ENCODE measurements around the gene MBD3L2B. TPM values are rescaled to one million over a fixed set of nuclear protein-coding genes. Genes with fewer than 3 reads are reported as not detected.

MBD3L2B gene
- total and polyA plus RNA-seq, 4 experiments from 2014 or later = not detected

DNA sequence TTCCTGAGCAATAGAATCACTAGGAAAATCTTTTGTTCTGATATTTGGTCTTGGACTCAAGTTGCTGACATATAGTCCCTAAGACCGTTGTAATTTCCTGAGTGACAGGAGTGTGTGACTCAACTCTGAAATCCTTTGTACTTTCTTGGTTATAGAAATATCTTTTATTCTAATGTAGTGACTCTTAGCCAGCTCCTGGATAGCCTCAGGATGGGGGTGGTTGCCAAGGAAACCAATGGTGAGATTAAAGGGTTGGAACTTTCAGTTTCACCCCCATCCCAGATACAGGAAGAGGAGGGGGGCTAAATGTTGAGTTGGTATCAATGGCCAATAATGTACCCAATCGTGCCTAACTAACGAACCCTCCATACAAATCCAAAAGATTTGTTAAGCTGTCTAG is 41.8 kb downstream of the MBD3L2B start:
- no peaks in the 10 kb centered on the region for H3K27me3 ChIP-seq (ENCODE audit: insufficient read depth, low read length)
- Mint-ChIP-seq H3K27me3 (peaks cover 2 to 3% of the 10 kb centered on the region in 2 donors), H3K36me3 (peaks cover 11 to 35% of the 10 kb centered on the region in 2 donors), H3K27ac (no peak overlapping the region), H3K4me3 (no peak overlapping the region), H3K9me3 (peaks cover 3 to 41% (median 25%) of the 10 kb centered on the region in 8 donors), H3K4me1 (no peaks in the 10 kb centered on the region)
- POLR2A ChIA-PET (ENCODE audit: partially characterized antibody) = no interaction called here
- no peak overlapping the region for H3K27ac ChIP-seq (ENCODE audit: low read depth, low read length)
- no peaks in the 10 kb centered on the region for H3K36me3 ChIP-seq (ENCODE audit: insufficient read depth, low read length)
- no peak overlapping the region for H3K4me3 ChIP-seq (ENCODE audit: low read length in 2 of 2)
- CTCF ChIA-PET (ENCODE audit: partially characterized antibody) = interaction anchor here (3.0 kb wide), 1 partner anchor 15 kb away, joined by 8 read pairs; no protein-coding TSS in a partner anchor
- DNase-seq = no peak
- peaks cover 0 to 10% of the 10 kb centered on the region in 2 donors for H3K9me3 ChIP-seq (ENCODE audit: control insufficient read depth in 1 of 2, low read length in 2 of 2)
- no peaks in the 10 kb centered on the region for H3K4me1 ChIP-seq (ENCODE audit: insufficient read depth, low read length)
- intact Hi-C loops (cut with micrococcal nuclease) = no loop called here

DNA sequence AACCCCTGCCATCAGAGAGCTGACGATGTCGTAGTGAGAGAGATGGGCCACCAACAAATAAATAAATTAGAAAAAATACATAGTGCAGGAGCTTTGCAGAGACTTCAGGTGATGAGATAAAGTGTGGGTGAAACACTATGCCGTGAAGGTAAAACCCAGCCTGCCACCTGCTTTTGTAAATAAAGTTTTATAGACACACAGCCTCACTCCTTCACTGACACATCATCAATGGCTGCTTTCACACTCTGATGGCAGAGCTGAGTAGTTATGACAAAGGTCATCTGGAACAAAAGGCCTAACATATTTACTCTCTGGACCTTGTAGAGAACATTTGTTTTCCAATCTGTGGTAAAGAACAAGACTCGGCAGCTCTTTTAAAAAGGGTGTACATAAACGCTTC is 45.0 kb downstream of the MBD3L2B start:
- Histone ChIP-seq H3K4me1 (ENCODE audit: insufficient read depth, low read length) (no peaks in the 10 kb centered on the region), H3K36me3 (ENCODE audit: insufficient read depth, low read length) (no peaks in the 10 kb centered on the region), H3K27ac (ENCODE audit: low read depth, low read length) (no peak overlapping the region), H3K9me3 (ENCODE audit: control insufficient read depth in 1 of 2, low read length in 2 of 2) (peaks cover 0 to 10% of the 10 kb centered on the region in 2 donors), H3K27me3 (ENCODE audit: insufficient read depth, low read length) (no peaks in the 10 kb centered on the region), H3K4me3 (ENCODE audit: low read length in 2 of 2) (no peak overlapping the region)
- intact Hi-C loops (cut with micrococcal nuclease) = no loop called here
- ChIA-PET POLR2A (ENCODE audit: partially characterized antibody) (no interaction called here), CTCF (ENCODE audit: partially characterized antibody) (interaction anchor here (0.7 kb wide), 1 partner anchor 90 kb away, joined by 3 read pairs; no protein-coding TSS in a partner anchor)
- Mint-ChIP-seq H3K27me3 (peaks cover 2 to 3% of the 10 kb centered on the region in 2 donors), H3K27ac (no peak overlapping the region), H3K36me3 (peaks cover 2 to 10% of the 10 kb centered on the region in 2 donors), H3K4me3 (no peak overlapping the region), H3K4me1 (no peaks in the 10 kb centered on the region), H3K9me3 (peaks cover 0 to 23% (median 18%) of the 10 kb centered on the region in 8 donors)
- DNase-seq = no peak

- no peak overlapping the region for H3K4me3 Mint-ChIP-seq
- Histone ChIP-seq H3K27me3 (ENCODE audit: insufficient read depth, low read length) (no peaks in the 10 kb centered on the region), H3K9me3 (ENCODE audit: control insufficient read depth in 1 of 2, low read length in 2 of 2) (no peaks in the 10 kb centered on the region), H3K4me3 (ENCODE audit: low read length in 2 of 2) (no peak overlapping the region), H3K36me3 (ENCODE audit: insufficient read depth, low read length) (no peaks in the 10 kb centered on the region), H3K27ac (ENCODE audit: low read depth, low read length) (no peak overlapping the region), H3K4me1 (ENCODE audit: insufficient read depth, low read length) (no peaks in the 10 kb centered on the region)
- peaks cover 0 to 6% (median 0%) of the 10 kb centered on the region in 8 donors for H3K9me3 Mint-ChIP-seq
- CTCF ChIA-PET (ENCODE audit: partially characterized antibody) = interaction anchor here (1.6 kb wide), 1 partner anchor 108 kb away, joined by 4 read pairs; no protein-coding TSS in a partner anchor
- POLR2A ChIA-PET (ENCODE audit: partially characterized antibody) = no interaction called here
- H3K36me3 Mint-ChIP-seq = no peaks in the 10 kb centered on the region
- intact Hi-C loops (cut with micrococcal nuclease) = no loop called here
- H3K27me3 Mint-ChIP-seq = peaks cover 0 to 3% of the 10 kb centered on the region in 2 donors
- no peaks in the 10 kb centered on the region for H3K4me1 Mint-ChIP-seq
- H3K27ac Mint-ChIP-seq = peak overlapping the region in 1 of 7 donors; percentile 48
- no peak for DNase-seq
Observed at GRCh38 chr19:6971366-6971765, 49.9 kb downstream of the MBD3L2B start.

GRCh38 chr19:6970443-6970842 is 50.8 kb downstream of the MBD3L2B start:
- POLR2A ChIA-PET (ENCODE audit: partially characterized antibody) = no interaction called here
- Mint-ChIP-seq H3K27ac (peak overlapping the region in 1 of 7 donors; percentile 10), H3K4me1 (no peaks in the 10 kb centered on the region), H3K36me3 (no peaks in the 10 kb centered on the region), H3K4me3 (no peak overlapping the region), H3K27me3 (peaks cover 0 to 2% of the 10 kb centered on the region in 2 donors), H3K9me3 (peaks cover 0 to under 1% (median 0%) of the 10 kb centered on the region in 8 donors)
- Histone ChIP-seq H3K4me3 (ENCODE audit: low read length in 2 of 2) (peak overlapping the region in 1 of 2 donors; percentile 11), H3K36me3 (ENCODE audit: insufficient read depth, low read length) (no peaks in the 10 kb centered on the region), H3K27me3 (ENCODE audit: insufficient read depth, low read length) (no peaks in the 10 kb centered on the region), H3K4me1 (ENCODE audit: insufficient read depth, low read length) (no peaks in the 10 kb centered on the region), H3K27ac (ENCODE audit: low read depth, low read length) (no peak overlapping the region), H3K9me3 (ENCODE audit: control insufficient read depth in 1 of 2, low read length in 2 of 2) (no peaks in the 10 kb centered on the region)
- intact Hi-C loops (cut with micrococcal nuclease) = no loop called here
- DNase-seq = no peak
- CTCF ChIA-PET (ENCODE audit: partially characterized antibody) = interaction anchor here (1.0 to 1.6 kb wide), 2 partner anchors 28 to 107 kb away, joined by 3 to 4 read pairs; no protein-coding TSS in a partner anchor

- POLR2A ChIA-PET (ENCODE audit: partially characterized antibody) = interaction anchor here (0.6 kb wide), 1 partner anchor 541 kb away, joined by 3 read pairs; no protein-coding TSS in a partner anchor
- no peak for DNase-seq
- CTCF ChIA-PET (ENCODE audit: partially characterized antibody) = interaction anchor here (1.0 to 1.6 kb wide), 2 partner anchors 27 to 107 kb away, joined by 3 to 4 read pairs; no protein-coding TSS in a partner anchor
- Histone ChIP-seq H3K36me3 (ENCODE audit: insufficient read depth, low read length) (no peaks in the 10 kb centered on the region), H3K27me3 (ENCODE audit: insufficient read depth, low read length) (no peaks in the 10 kb centered on the region), H3K9me3 (ENCODE audit: control insufficient read depth in 1 of 2, low read length in 2 of 2) (no peaks in the 10 kb centered on the region), H3K4me3 (ENCODE audit: low read length in 2 of 2) (no peak overlapping the region), H3K27ac (ENCODE audit: low read depth, low read length) (no peak overlapping the region), H3K4me1 (ENCODE audit: insufficient read depth, low read length) (no peaks in the 10 kb centered on the region)
- intact Hi-C loops (cut with micrococcal nuclease) = no loop called here
- H3K9me3 Mint-ChIP-seq = no peaks in the 10 kb centered on the region
- no peak overlapping the region for H3K27ac Mint-ChIP-seq
- H3K4me1 Mint-ChIP-seq = no peaks in the 10 kb centered on the region
- H3K36me3 Mint-ChIP-seq = no peaks in the 10 kb centered on the region
- H3K4me3 Mint-ChIP-seq = no peak overlapping the region
- peaks cover 0 to under 1% of the 10 kb centered on the region in 2 donors for H3K27me3 Mint-ChIP-seq
Observed at GRCh38 chr19:6970021-6970420, 51.2 kb downstream of the MBD3L2B start.

GRCh38 chr19:6969490-6969889 is 51.7 kb downstream of the MBD3L2B start:
- Mint-ChIP-seq H3K27ac (no peak overlapping the region), H3K9me3 (no peaks in the 10 kb centered on the region), H3K27me3 (no peaks in the 10 kb centered on the region), H3K4me3 (no peak overlapping the region), H3K4me1 (no peaks in the 10 kb centered on the region), H3K36me3 (no peaks in the 10 kb centered on the region)
- ChIA-PET POLR2A (ENCODE audit: partially characterized antibody) (interaction anchor here (0.6 kb wide), 1 partner anchor 542 kb away, joined by 3 read pairs; no protein-coding TSS in a partner anchor), CTCF (ENCODE audit: partially characterized antibody) (interaction anchor here (1.0 kb wide), 1 partner anchor 27 kb away, joined by 3 read pairs; no protein-coding TSS in a partner anchor)
- no peaks in the 10 kb centered on the region for H3K27me3 ChIP-seq (ENCODE audit: insufficient read depth, low read length)
- H3K4me3 ChIP-seq (ENCODE audit: low read length in 2 of 2) = no peak overlapping the region
- DNase-seq = no peak
- no peaks in the 10 kb centered on the region for H3K9me3 ChIP-seq (ENCODE audit: control insufficient read depth in 1 of 2, low read length in 2 of 2)
- intact Hi-C loops (cut with micrococcal nuclease) = no loop called here
- no peaks in the 10 kb centered on the region for H3K36me3 ChIP-seq (ENCODE audit: insufficient read depth, low read length)
- H3K27ac ChIP-seq (ENCODE audit: low read depth, low read length) = no peak overlapping the region
- H3K4me1 ChIP-seq (ENCODE audit: insufficient read depth, low read length) = no peaks in the 10 kb centered on the region

Measured in CD4-positive, alpha-beta memory T cell (primary cell).